Measurements from ENCODE around the gene SEMA6D. TPM values are rescaled to one million over a fixed set of nuclear protein-coding genes. Genes with fewer than 3 reads are reported as not detected.

SEMA6D gene
- total RNA-seq, 1 donor from 2014 or later: 2.6 TPM

- TF ChIP-seq CTCF (IDR thresholded peaks at IDR 0.05; ENCODE audit: insufficient read depth, low read length, severe bottlenecking): no peak
- Histone ChIP-seq H3K4me3 (ENCODE audit: low read depth, low read length) (no peak overlapping the region), H3K36me3 (ENCODE audit: control insufficient read depth, insufficient read depth, low read length) (no peaks in the 10 kb centered on the region), H3K27me3 (ENCODE audit: control insufficient read depth, insufficient read depth, low read length) (no peaks in the 10 kb centered on the region)
- FAIRE-seq: no peak
- DNase-seq (ENCODE audit: low read depth): no peak
Observed at GRCh38 chr15:47791161-47791560, 73.9 kb downstream of the SEMA6D start.

GRCh38 chr15:47792231-47792630 is 74.9 kb downstream of the SEMA6D start:
- TF ChIP-seq CTCF (IDR thresholded peaks at IDR 0.05; ENCODE audit: insufficient read depth, low read length, severe bottlenecking): no peak
- no peaks in the 10 kb centered on the region for H3K36me3 ChIP-seq (ENCODE audit: control insufficient read depth, insufficient read depth, low read length)
- no peak for FAIRE-seq

GRCh38 chr15:47794252-47794914 is 77.1 kb downstream of the SEMA6D start:
- DNase-seq (ENCODE audit: low read depth) (peak; percentile 50), FAIRE-seq (no peak)
- no peak overlapping the region for H3K4me3 ChIP-seq (ENCODE audit: low read depth, low read length)
- H3K36me3 ChIP-seq (ENCODE audit: control insufficient read depth, insufficient read depth, low read length): no peaks in the 10 kb centered on the region
- no peak for TF ChIP-seq CTCF (IDR thresholded peaks at IDR 0.05; ENCODE audit: insufficient read depth, low read length, severe bottlenecking)
- no peaks in the 10 kb centered on the region for H3K27me3 ChIP-seq (ENCODE audit: control insufficient read depth, insufficient read depth, low read length)

More at GRCh38 chr15:47792231-47792630, 74.9 kb downstream of the SEMA6D start:
- Histone ChIP-seq H3K27me3 (ENCODE audit: control insufficient read depth, insufficient read depth, low read length) (no peaks in the 10 kb centered on the region), H3K4me3 (ENCODE audit: low read depth, low read length) (no peak overlapping the region)
- no peak for DNase-seq (ENCODE audit: low read depth)

- DNase-seq (ENCODE audit: low read depth) (peak; percentile 72), FAIRE-seq (no peak)
- no peak for TF ChIP-seq CTCF (IDR thresholded peaks at IDR 0.05; ENCODE audit: insufficient read depth, low read length, severe bottlenecking)
- Histone ChIP-seq H3K27me3 (ENCODE audit: control insufficient read depth, insufficient read depth, low read length) (no peaks in the 10 kb centered on the region), H3K4me3 (ENCODE audit: low read depth, low read length) (no peak overlapping the region), H3K36me3 (ENCODE audit: control insufficient read depth, insufficient read depth, low read length) (no peaks in the 10 kb centered on the region)
Observed at GRCh38 chr15:47795864-47796263, 78.6 kb downstream of the SEMA6D start.

- FAIRE-seq: no peak
- no peak for TF ChIP-seq CTCF (IDR thresholded peaks at IDR 0.05; ENCODE audit: insufficient read depth, low read length, severe bottlenecking)
- Histone ChIP-seq H3K36me3 (ENCODE audit: control insufficient read depth, insufficient read depth, low read length) (no peaks in the 10 kb centered on the region), H3K4me3 (ENCODE audit: low read depth, low read length) (no peak overlapping the region), H3K27me3 (ENCODE audit: control insufficient read depth, insufficient read depth, low read length) (no peaks in the 10 kb centered on the region)
- DNase-seq (ENCODE audit: low read depth): no peak
Observed at GRCh38 chr15:47796339-47796738, 79.0 kb downstream of the SEMA6D start.

GRCh38 chr15:47796830-47797229 is 79.5 kb downstream of the SEMA6D start:
- H3K36me3 ChIP-seq (ENCODE audit: control insufficient read depth, insufficient read depth, low read length): no peaks in the 10 kb centered on the region
- no peak for FAIRE-seq
- no peak for DNase-seq (ENCODE audit: low read depth)

More at GRCh38 chr15:47796830-47797229, 79.5 kb downstream of the SEMA6D start:
- Histone ChIP-seq H3K27me3 (ENCODE audit: control insufficient read depth, insufficient read depth, low read length) (no peaks in the 10 kb centered on the region), H3K4me3 (ENCODE audit: low read depth, low read length) (no peak overlapping the region)
- TF ChIP-seq CTCF (IDR thresholded peaks at IDR 0.05; ENCODE audit: insufficient read depth, low read length, severe bottlenecking): no peak

Data from bronchial epithelial cell (primary cell).